HG02870 (cell line): ENCODE measurements around the gene TECR.
"Not testable (repeated sequence)": the region's sequence is repeated elsewhere in the genome, so short reads cannot be mapped to it uniquely, and the experiment has no call there.

ENCODE experiments used
- ATAC-seq: cut with Tn5 transposase; IDR thresholded peaks from one replicate; pipeline ENCODE4 v1.9.1; 2021; ENCODE audit warnings: mild to moderate bottlenecking, moderate library complexity; ENCODE audit not compliant: unreplicated experiment

Gene TECR

DNA sequence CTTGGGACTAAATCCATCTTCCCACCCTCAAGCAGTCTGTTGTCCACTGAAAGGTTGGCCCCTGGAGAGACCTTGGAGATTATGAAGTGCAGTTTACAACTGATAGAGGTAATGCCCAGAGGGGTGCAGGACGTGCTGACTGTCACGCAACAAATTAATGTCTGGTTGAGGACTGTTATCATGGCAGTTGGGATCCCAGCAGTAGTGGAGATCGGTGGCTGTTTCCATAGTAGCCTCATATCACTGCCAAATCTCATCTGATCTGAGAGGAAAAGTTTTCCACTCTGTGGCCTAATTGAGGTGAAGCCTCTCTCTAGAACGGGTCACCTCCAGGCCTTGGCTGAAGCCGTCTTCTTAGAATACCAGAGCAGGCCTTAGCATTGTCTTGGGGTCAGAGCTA, 4.1 kb downstream of the TECR start:
- ATAC-seq = no peak

- no peak for ATAC-seq
These were observed 7.7 kb downstream of the TECR start for GRCh38 chr19:14536926-14537692.

GRCh38 chr19:14540741-14541525, 11.5 kb downstream of the TECR start:
- no peak for ATAC-seq

GRCh38 chr19:14541979-14542378, 12.6 kb downstream of the TECR start:
- ATAC-seq = not testable (repeated sequence)

DNA sequence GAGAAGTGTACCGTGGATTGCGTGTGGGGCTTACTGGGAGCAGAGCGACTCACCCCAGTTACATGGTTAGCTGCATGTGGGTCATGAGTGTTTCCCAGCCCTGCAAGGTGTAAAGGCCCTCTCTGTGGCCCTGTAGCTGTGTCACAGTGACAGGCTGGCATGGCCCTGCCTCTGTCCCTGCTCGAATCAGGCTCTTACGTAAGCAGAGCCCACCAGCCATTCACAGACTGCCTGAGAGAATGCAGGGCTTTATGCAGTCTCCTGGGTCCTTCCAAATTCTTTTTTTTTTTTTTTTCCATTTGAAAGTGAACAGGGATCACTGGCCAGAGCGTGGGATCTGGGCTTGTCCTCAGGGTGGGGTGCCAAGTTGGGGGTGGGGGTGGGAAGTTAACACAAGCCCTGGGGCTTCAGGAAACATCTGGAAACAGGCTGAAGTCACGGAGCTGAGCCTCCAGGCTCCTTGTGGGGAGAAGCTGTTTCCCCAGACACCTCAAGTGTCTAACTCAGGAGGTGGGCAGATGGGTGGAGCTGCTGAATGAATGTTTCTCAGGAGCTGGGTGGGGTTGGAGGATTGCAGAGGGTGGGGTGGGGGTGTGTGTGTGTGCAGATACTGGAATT, 13.4 kb downstream of the TECR start:
- ATAC-seq = no peak

- ATAC-seq = no peak
These were observed 14.7 kb downstream of the TECR start for GRCh38 chr19:14544047-14544446.

GRCh38 chr19:14544977-14545715, 15.8 kb downstream of the TECR start:
- ATAC-seq = no peak

GRCh38 chr19:14545716-14546082, 16.3 kb downstream of the TECR start:
- ATAC-seq = no peak

GRCh38 chr19:14550201-14550754, 20.9 kb downstream of the TECR start:
- no peak for ATAC-seq

- ATAC-seq = not testable (repeated sequence)
These were observed 22.0 kb downstream of the TECR start for GRCh38 chr19:14551134-14552005.

DNA sequence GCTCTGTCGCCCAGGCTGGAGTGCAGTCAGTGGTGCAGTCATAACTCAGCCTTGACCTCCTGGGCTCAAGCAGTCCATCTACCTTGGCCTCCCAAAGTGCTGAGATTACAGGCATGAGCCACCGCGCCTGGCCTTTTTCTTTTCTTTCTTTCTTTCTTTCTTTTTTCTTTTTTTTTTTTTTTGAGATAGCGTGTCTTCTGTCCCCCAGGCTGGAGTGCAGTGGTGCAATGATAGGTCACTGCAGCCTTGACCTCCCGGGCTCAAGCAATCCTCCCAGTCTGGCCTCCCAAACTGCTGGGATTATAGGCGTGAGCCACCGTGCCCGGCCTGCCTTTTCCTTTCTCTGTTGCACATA, 22.6 kb downstream of the TECR start:
- ATAC-seq = not testable (repeated sequence)

DNA sequence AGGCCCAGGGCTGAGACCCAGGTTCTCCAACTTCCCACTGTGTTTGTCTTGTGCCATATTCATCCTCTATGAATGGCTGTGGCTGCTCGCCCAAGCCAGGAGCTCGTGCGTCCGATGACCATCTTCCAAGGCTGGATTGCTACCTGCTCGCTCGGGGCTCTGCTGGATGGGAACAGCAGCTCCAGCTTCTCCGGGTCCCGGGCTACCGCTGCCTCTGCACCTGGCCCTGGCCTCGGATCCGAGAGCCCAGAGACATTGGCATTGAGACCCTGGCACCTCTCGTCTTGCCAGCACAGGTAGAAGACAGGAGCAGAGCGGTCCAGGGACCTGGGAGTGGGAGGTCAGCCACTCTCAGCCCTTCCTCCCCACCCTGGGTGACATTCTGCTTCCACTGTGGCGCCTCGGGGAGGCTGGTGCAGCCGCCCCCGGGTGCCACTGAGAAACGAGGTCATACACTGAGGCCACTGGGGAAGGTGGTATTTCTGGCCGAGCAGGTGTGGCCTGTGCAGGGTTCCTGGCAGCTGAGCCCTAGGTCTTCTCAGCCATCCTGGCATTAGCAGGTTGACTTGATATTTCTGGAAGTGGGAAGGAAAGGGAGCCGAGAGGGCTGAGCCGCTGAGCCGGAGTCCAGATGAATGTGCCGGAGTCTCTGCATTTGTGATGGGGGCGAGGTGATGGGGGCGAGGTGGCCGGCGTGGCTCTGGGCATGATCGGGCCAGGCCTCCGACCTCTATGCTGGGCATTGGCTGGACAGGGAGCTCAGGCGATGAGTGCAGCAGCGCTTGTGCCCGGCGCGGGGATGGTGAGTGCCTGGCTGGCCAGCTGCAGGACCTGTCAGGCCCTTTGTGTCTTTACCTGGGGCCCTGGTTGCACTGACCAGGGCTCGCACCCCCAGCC, 23.9 kb downstream of the TECR start:
- ATAC-seq = no peak

- no peak for ATAC-seq
These were observed 24.5 kb downstream of the TECR start for GRCh38 chr19:14553939-14554243.

GRCh38 chr19:14554382-14554812, 25.0 kb downstream of the TECR start:
- ATAC-seq = no peak

GRCh38 chr19:14555918-14556661, 26.7 kb downstream of the TECR start:
- ATAC-seq = no peak

GRCh38 chr19:14556662-14557188, 27.3 kb downstream of the TECR start:
- no peak for ATAC-seq

- ATAC-seq = no peak
These were observed 29.1 kb downstream of the TECR start for GRCh38 chr19:14558370-14559066.
